ENCODE results near the gene CALHM6.

Gene CALHM6

DNA sequence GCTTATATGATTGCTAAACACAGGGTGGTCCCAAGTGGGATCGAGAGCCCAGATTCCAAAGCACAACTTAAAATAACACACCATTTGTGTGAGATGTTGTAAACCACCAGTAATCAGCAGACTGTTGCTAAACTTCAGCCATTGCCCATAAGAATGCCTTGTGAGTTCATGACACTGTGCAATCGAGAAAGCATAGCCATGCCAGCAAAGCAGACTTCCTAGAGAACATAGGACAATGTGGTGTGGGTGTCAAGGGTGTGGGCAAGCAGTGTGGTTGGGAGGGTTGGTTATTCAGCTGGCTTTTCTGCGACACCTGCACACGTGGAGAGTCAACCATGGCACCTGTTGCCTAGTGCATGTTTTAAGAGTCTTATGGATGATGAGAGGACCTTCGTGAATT, 16.1 kb upstream of the CALHM6 start:
- DNase-seq (ENCODE audit: low spot score) (no peak), FAIRE-seq (no peak)

DNA sequence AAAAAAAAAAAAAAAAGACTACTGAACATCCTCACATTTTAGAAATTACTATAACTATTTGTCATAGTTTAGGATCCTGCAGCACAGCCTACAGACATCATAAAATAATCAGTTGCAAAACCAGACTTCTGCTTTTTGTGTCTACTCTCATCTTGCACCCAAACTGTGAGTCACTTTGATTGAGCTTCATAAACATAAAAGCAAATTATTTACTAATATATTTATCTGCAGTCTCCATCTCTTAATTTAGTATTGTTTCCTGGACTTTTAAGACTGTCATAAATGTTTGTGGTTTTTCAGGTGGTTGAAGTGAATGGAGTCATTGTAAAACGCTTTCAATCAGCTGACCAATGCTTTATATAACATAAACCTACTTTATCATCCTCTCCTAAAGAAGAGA, 14.8 kb upstream of the CALHM6 start:
- DNase-seq (ENCODE audit: low spot score) (peak; percentile 27), FAIRE-seq (peak; percentile 63)

DNA sequence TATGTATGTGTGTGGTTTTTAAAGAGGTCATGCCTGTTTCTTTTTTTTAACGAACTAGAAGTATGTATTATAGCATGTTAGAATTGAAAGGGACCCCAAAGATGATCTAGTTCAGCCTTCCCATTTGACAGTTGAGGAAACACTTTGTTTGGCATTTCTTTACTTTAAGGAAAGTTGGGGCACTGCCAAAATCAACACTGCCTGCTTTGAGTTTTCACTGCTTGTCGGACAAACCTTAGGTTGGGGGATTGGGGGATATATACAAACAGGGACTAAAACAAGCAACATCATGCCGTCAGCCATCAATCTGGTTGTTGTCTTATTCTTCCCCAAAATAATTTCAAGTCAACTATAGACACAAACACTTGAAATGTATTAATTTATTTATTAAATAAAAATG, 14.1 kb upstream of the CALHM6 start:
- DNase-seq (ENCODE audit: low spot score) (no peak), FAIRE-seq (no peak)

DNA sequence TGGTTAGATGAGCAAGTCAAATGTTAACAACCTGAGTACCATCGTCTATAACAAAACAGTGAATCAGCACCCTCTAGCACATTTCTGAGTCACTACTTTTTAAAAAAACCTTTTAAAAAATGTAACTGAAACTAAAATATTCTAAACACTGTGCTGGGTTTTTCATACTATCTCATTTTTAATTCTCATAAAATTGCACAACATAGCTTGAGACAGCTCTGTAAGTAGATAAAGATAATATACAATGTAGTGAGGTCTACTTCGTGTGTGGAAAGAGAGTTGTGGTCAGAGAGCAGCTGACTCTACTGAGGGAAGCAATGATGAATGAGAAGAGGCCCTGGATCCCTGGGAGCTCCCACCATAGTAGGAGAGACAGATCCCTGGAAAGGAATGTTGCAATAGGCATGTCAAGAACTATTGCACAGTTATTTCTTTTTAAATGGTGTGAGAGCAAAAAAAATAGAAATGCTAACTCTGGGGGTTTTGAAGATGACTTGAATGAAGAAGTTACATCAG, 13.6 kb upstream of the CALHM6 start:
- FAIRE-seq (peak; percentile 79), DNase-seq (ENCODE audit: low spot score) (peak; percentile 51)

DNA sequence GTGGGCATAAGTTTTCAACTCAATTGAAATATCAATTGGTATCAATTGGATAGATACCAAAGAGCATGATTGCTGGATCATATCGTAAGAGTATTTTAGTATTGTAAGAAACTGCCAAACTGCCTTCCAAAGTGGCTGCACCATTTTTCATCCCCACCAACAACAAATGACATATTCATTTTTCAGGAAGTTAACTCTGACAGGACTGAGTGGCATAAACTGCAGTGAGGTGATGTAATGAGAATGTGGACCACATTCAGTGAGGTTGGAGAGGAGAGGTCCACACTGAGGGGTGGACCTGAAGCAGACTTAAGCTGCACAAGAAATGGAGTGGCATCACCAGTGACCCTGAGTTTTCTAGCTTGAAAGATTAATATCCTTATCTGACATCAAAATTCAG, 11.6 kb upstream of the CALHM6 start:
- no peak for FAIRE-seq

DNA sequence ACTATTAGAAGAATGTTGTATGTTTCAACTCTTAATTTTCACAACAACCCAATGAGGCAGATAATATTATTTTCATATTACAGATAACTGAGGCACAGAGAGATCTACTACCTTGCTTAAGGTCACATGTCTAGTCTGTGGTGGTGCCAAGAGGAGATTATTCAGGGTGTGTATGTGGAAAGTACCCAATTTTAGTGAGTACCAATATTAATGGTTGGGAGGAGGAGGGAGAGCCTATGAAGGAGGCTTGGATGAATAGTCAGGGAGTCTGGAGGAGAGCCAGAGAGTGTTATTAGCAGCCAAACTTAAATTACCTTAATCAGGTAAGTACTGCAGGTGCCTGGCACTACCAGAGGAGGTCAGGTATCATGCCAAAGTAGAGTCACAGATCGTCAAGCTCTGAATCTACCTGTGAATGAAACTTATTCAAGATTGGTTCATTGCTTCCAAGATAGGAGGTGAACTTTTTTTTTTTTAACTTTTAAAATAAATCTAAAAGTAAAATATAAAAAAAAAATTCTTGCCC, 10.9 kb upstream of the CALHM6 start:
- DNase-seq (ENCODE audit: low spot score) (no peak), FAIRE-seq (no peak)

More for the DNA sequence above, 11.6 kb upstream of the CALHM6 start:
- DNase-seq (ENCODE audit: low spot score): no peak

DNA sequence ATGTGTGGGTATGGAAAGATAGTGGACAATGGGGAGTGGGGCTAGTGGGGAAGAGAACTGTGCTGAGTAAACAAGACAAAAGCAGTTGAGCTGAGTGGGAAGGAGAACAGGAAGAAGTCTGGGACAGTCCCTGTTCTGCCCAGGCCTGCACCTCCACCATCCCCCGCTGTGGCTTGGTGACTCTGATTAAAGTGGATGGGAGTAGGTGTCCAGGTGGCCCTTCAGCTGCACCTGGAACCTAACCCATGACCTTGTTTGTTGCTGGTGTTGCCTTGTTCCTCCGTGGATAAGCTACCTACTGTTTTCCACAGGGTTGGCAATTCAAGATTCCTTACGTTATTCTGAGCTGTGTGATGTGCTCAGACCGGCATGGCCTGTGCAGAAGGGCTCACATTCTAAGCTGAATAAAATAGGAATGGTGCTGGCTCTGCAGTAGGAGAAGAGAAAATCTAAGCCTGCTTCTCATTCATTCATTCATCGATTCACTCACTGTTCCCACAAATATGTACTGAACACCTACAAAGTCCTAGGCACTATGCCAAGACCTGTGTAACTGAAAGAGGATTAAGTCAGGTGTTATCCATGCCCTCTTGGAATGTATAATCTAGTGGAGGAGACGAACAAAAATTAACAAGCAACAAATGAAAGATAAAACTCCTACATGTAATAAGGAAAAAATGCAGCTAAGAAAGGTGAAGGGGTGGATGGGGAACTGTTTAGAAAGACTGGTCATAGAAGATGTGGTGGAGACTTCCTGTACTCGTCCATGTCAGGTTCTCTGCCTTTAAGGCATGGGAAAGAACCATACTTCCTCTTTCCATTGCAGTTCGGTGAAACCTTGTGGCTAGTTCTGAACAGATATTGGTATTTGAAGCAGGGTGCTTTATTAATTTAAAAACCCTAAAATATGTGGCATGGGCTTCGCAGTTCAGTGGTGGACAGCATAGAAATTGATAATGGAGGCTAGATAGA, 10.1 kb upstream of the CALHM6 start:
- FAIRE-seq: no peak
- DNase-seq (ENCODE audit: low spot score): no peak

DNA sequence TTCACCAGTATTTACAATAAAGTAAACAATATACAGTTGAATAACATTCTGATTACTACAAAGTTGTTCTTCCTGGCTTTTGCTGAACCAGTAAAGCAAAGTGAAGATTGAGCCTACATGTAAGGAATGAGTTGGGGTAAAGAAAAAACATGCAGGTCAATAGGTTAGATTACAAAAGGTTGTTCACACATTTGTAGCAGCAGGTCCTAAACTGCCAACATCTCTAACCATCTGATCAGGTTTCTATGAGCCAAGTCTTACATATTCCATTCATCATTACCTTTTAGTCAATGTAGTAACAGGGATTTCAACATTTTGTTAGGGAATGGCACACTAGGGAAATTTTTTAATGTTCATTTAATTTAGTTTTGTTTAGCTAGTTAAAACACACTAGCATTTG, 9.3 kb upstream of the CALHM6 start:
- DNase-seq (ENCODE audit: low spot score) (no peak), FAIRE-seq (no peak)

DNA sequence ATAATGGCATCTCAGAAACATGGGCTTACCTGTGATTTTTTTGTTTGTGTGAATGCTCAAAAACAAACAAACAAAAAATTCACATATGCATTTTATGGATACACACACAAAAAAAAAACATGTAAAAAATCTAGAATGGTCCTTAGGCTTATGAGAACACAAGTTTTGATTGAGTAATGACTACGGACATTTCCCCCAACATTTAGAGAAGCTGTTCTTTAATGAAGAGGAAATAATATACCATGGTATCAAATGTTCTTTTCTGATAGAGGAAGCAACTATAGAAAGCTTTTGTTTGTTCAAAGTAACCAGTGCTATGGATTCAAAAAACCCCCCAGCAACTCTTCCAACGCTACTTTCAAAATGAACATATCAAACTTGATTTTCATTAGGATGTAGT, 8.6 kb upstream of the CALHM6 start:
- FAIRE-seq (no peak), DNase-seq (ENCODE audit: low spot score) (no peak)

DNA sequence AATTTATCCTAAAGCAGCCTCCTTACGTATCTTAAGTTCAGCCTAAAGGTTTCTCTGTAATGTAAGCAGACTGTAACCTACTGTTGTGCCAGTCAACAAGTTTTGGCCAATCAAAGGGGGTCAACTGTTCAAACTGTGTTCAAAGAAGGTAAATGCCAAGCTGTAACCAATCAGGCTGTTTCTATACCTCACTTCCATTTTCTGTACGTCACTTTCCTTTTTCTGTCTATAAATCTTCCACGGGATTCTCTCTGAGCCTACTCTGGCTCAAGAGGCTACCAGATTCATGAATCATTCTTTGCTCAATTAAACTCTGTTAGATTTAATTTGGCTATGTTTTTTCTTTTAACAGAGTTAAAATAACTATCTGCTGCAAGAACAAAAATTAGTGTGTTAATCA, 5.1 kb upstream of the CALHM6 start:
- FAIRE-seq: no peak

DNA sequence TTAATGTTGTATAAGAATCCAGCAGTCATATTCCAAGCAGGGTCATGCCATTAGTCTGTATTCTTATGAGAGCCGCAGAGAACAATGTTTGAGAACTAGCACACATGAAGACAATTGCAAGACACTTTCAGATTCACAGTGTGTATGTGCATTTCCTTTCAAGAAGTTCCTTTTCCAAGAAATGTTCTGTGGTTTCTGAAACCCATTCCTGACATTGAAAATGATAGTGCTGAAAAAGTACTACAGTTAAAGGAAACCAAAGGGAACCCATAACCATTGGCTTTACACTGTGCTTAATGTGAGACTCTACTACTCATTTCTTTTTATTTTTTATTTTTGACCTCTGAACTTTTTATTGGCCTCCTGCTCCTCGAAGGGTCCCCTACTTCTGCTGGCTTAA, 4.2 kb upstream of the CALHM6 start:
- no peak for DNase-seq (ENCODE audit: low spot score)
- no peak for FAIRE-seq

More for the DNA sequence above, 5.1 kb upstream of the CALHM6 start:
- DNase-seq (ENCODE audit: low spot score): no peak

DNA sequence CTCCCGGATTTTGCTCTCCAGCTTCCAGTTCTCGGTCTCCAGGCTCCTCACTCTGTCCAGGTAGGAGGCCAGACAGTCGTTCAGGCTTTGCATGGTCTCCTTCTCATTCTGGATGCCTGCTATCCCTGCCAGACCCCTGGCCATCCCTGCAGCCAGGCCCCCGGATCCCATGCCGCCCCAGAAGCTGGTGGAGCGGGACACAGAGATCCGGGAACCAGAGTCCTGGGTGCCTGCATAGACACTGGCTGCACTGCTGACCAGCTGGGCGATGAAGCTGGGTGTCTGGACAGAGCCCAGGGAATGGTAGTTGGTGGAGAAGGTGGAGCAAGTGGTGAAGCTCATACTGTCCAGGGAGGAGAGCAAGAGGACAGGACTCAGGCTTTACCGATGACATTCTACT, 2.9 kb upstream of the CALHM6 start:
- FAIRE-seq (no peak), DNase-seq (ENCODE audit: low spot score) (no peak)

DNA sequence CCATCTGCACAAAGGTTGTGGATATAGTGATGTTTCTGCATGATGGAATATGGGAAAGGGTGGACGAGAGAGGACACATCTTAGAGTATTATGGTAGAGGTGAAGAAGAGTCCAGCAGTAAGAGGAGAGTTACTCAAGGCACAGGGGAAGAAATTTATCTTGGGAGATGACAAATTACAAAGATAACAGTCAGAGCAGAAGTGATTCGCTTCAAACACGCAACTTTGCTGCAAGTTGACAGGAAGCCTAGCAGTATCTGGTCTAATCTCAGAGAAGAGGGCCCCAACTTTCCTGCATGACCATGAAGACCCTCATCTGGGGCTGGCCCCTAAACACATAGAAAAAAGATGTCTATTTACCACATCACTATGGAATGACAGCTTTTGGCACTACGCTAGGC, 1.2 kb upstream of the CALHM6 start:
- FAIRE-seq: no peak

DNA sequence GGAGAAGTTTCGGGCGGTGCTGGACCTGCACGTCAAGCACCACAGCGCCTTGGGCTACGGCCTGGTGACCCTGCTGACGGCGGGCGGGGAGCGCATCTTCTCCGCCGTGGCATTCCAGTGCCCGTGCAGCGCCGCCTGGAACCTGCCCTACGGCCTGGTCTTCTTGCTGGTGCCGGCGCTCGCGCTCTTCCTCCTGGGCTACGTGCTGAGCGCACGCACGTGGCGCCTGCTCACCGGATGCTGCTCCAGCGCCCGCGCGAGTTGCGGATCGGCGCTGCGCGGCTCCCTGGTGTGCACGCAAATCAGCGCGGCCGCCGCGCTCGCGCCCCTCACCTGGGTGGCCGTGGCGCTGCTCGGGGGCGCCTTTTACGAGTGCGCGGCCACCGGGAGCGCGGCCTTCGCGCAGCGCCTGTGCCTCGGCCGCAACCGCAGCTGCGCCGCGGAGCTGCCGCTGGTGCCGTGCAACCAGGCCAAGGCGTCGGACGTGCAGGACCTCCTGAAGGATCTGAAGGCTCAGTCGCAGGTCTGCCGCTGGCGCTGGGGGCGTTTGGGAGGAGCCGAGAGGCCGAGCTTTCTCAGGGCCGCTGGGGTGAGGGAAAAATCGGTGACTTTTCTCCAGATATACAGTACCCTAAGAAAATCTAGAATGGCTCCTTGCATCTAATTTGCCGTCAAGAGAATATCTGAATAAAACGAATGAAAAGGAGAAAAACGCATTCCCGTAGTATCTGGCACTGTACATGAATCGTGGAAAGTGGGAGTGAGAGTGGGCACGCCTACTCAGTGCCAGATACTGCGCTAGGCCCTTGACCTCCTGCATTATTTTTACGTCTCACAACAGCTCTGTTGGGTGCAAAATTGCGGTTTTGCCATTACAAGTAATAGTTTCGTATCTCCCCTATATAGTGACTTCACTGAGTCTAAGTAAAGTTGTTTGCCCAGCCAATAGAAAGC, 1.0 kb downstream of the CALHM6 start:
- no peak for DNase-seq (ENCODE audit: low spot score)
- FAIRE-seq: no peak

More for the DNA sequence above, 1.2 kb upstream of the CALHM6 start:
- DNase-seq (ENCODE audit: low spot score): no peak

DNA sequence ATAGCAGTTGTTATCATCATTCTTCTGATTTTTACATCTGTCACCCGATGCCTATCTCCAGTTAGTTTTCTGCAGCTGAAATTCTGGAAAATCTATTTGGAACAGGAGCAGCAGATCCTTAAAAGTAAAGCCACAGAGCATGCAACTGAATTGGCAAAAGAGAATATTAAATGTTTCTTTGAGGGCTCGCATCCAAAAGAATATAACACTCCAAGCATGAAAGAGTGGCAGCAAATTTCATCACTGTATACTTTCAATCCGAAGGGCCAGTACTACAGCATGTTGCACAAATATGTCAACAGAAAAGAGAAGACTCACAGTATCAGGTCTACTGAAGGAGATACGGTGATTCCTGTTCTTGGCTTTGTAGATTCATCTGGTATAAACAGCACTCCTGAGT, 2.1 kb downstream of the CALHM6 start:
- DNase-seq (ENCODE audit: low spot score) (no peak), FAIRE-seq (no peak)

DNA sequence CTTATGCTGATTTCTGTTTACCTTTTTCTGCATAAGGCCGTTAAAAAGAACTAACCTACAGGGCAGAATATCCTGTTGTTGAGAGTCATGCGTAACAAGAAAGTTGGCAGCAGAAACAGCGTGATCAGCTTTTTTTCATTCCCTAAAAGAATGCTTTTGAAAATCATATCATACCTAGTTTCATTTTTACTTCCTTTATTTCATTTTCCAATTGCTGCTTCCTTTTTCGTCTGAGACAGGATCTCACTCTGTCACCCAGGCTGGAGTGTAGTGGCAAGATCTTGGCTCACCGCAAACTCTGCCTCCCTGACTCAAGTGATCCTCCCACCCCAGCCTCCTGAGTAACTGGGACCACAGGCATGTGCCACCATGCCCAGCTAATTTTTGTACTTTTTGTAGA, 4.1 kb downstream of the CALHM6 start:
- no peak for FAIRE-seq
- DNase-seq (ENCODE audit: low spot score): no peak

DNA sequence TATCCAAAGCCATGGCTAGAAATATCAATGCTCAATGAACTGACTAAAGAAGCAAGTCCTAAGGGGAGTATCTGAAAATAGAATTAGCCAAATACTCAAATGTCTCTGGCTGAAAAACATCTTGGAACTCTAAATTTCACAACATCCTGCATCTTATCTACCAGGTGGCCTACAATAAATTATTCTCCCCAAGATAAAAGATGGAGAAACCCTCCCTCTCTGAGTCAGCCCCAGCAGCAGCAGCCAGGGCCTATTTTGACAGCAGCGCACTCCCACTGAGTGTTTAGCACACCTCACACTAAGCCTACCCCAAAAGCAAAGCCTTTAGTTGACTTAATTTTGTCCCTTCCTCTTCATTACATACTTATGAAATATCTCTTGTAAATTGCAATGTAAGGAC, 5.9 kb downstream of the CALHM6 start:
- FAIRE-seq (no peak), DNase-seq (ENCODE audit: low spot score) (no peak)

DNA sequence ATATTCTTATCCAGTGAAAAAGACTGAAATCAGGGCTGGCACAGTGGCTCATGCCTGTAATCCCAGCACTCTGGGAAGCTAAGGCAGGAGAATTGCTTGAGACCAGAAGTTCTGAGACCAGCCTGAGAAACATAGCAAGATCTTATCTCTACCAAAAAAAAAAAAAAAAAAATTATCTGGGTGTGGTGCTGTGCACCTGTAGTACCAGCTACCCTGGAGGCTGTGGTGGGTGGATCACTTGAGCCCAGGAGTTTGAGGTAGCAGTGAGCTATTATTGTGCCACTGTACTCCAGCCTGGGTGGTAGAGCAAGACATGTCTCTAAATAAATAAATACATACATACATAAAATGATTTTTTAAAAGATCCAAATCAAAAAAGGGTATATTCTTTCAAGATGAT, 6.3 kb downstream of the CALHM6 start:
- FAIRE-seq (no peak), DNase-seq (ENCODE audit: low spot score) (no peak)

DNA sequence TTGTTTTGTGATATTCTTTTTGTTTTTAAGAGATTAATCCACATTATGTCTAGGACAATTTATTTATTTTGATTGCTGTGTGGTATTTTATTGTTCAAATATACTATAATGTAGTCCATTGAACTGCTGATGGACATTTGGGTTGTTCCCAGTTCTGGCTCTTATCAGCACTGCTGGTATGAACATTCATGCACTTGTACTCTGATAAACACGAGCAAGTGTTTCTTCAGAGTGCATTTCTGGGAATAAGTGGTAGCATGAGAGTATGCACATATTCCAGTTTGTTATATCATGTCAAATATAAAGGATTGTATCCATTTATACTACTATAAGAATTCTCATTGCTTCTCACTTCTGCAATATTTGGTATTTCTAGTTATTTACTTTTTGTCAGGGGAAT, 7.1 kb downstream of the CALHM6 start:
- FAIRE-seq: no peak
- no peak for DNase-seq (ENCODE audit: low spot score)

DNA sequence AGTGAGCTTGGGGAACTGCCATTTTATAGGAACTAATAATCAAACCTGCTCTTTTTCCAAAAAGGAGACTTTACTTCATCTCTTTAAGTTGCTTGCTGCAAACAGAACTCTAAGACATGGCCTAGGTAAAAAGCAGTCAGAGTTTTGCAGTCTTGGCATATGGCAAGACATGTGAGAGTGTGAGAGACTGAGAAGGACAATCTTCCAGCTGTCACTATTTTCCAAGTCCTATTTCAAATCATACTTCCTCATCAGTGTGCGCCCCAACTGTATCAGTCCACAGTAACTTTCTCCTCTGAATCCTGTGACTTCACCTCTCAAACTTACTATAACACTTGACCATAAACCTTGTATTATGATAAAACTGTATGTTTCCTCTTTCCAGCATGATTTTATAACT, 10.4 kb downstream of the CALHM6 start:
- FAIRE-seq (no peak), DNase-seq (ENCODE audit: low spot score) (no peak)

DNA sequence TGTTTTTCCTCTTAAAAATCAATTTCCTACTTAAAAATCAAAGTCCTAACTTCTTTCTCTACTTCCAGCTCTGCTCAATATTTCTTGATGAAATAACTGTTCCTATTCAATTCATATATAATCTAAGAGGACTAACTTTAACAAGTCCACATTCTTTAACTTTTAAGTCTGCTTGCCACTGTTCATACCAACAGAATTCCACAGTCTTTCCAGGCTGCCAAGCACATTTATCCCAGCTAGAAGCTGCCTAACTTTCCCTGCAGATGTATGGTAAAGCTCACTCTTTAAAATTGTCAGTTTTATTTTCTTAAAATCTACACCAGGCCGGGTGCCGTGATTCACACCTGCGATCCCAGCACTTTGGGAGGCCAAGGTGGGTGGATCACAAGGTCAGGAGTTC, 11.5 kb downstream of the CALHM6 start:
- FAIRE-seq: no peak
- DNase-seq (ENCODE audit: low spot score): no peak

DNA sequence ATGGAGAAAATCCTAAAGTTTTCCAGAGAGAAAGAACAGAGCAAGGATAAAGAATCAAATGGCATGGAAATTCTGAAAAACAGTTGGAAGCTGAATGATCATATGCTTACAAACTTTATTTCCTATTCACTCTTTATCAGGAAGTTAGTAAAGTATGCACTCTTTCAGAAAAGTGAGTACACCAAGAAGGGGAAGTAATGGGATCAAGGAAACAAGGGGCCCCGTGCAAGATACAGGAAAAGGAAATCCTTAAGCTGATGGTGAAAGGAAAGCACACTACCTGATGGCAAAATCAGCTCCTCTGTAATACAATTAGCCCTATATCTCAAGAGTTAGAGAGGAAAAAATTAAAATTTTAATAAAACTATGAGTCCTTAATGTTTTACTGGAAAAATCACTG, 14.0 kb downstream of the CALHM6 start:
- FAIRE-seq (no peak), DNase-seq (ENCODE audit: low spot score) (no peak)
